OCI-M2 (cell line): Measurements from ENCODE around the gene ISOC1.

Experiments used
- DNase-seq: peaks from one replicate; lab custom pipeline; 2025; ENCODE audit not compliant: unreplicated experiment; lab: John Stamatoyannopoulos, UW

The ISOC1 gene

DNA sequence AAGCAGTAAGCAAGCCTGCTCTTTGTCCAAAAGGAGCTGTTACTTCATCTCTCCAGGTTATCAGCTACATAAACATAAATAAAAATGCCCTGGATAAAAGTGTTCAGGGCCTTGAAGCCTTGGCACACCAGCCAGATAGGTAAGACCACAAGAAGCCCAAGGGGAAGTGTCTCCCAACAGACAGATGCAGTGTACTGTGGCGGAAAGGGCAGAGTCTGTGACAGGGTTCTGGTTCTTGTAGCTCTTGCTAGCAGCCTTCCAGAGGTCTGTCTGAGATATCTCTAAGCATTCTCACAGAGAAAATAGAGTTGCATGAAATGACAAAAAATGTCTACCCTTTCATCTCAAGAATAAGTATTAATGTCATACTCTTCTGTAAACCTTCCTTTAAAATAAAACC lies 30.1 kb downstream of the ISOC1 start:
- DNase-seq = no peak

DNA sequence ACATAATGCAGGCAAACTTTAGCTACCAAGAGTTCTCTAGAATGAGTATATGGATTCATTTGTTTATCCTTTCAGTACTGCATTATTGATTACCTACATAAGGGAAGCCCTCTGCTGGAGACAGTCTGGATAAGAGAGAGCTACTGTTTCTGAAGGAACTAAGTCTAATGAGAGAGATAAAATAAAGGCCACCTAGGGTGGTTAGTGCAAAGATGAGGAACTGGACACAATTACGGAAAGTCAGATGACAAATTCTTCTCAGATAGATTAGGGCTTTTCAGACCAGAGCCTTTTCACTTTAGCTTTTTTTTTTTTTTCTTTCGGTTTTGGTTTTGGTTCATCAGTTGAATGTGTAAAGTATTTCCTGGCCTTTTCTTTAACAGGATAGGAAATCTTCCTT lies 31.3 kb downstream of the ISOC1 start:
- DNase-seq = no peak

DNA sequence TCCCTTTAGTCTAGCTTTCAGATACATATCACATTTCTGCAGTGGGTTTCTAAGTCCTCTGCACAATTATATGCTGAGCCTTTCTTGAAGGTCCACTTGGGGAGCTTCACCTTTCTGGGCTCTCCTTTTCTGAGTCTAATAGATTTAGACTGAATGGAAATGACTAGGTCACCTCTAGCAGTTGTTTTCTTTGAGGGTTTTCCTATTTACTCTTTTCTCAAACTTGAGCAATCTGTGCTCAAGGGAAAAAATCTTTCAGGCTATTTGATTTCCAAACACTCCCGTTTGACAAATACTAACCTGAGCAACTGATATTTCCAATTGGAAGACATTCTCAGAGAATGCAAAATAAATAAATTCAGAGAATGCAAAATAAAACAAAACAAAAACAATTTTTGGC lies 39.0 kb downstream of the ISOC1 start:
- DNase-seq = no peak

DNA sequence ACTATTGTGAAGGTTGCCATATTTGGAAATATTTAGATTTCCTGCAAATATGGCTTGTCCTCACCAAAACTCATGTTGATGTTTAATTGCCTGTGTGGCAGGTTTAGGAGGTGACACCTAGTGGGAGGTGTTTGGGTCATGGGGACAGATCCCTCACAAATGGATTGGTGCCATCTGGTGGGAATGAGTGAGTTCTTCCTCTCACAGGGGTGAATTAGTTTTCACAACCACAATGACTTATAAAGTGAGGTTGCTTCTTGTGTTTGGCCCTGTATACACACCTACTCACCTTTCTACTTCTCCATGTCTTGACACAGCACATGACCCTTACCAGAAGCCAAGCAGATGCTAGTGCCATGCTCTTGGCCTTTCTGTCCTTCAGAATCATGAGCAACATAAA lies 41.1 kb downstream of the ISOC1 start:
- DNase-seq = no peak

DNA sequence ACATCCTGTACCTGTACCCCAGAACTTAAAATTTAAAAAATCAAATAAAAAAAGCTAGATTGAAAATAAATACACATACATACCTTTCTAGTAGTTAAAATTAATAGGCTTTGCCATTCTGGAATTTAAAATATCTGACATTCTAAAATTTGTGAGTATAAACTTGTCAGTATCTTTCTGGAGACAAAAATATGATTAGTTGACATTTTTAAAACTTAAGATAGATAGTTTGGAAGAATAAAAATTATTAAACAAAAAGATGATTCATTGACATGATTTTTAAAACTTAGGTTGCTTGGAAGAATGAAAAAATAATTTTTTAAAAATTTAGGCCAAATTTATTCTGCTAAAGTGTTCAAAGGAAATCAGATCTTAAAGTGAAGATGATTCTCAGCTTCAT lies 43.1 kb downstream of the ISOC1 start:
- no peak for DNase-seq

DNA sequence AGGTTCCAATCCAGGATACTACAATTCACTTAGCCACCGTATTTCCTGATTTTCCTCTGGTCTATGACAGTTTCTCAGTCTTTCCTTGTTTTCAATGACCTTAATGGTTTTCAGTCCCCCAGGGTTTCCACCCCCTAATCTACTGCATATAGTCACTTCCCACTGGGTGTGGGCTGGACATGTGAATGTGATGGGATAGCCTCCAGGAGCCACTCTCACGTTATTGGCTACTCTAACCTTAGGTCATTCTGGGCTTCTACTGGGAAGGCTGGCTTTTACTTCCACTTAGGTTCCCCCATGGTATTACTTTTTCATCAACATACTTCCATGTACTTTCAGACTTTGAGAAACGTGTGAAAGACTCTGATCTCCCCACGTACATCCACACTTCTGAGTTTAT lies 46.5 kb downstream of the ISOC1 start:
- DNase-seq = no peak

DNA sequence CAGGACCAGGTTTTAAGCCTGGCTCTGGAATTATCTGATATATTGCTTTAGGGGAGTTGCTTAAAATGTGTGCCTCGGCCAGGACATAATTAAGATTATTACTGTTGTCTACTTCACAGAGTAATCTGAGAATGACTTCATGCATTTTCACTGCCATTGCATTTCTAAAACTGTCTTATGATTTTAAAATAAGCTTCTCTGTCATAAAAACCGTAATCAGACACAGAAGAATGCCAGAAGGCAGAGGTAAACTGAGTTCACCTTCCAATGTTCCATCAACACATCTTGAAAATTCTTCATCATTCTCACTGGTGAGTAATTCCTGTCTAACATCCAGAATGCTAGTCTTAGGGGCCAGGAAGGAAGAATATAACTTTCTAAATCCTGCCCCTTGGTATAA lies 47.1 kb downstream of the ISOC1 start:
- no peak for DNase-seq

DNA sequence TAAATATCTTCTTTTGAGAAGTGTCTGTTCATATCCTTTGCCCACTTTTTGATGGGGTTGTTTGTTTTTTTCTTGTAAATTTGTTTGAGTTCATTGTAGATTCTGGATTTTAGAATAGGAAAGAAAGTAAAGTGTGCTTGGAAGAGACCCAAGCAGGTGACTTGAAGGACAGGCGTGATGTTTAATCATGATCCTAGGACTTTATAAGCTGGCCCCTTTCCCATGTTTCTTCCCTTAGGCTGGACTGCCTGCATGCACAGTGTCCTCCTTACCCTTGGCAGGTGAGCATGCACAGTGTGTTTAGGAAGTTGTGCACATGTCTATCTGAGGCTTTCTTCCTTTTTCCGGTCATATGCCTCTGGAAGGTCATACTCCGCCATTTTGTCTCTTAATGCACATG lies 61.3 kb downstream of the ISOC1 start:
- no peak for DNase-seq

DNA sequence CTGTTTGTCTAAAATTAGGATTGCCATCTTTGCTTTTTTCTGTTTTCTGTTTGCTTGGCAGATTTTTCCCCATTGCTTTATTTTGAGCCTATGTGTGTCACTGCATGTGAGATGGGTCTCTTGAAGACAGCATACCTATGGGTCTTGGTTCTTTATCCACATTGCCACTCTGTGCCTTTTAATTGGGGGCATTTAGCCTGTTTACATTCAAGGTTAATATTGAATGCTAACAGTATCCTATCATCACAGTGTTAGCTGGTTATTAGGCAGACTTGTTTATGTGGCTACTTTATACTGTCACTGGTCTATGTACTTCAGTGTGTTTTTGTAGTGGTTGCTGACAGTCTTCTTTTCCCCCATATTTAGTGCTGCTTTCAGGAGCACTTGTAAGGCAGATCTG lies 67.3 kb downstream of the ISOC1 start:
- DNase-seq = no peak
